ENCODE measurements around the gene EPHA2.

EPHA2 gene

GRCh38 chr1:16138772-16139221 is 17.1 kb downstream of the EPHA2 start:
- no peak for TF ChIP-seq CTCF (IDR thresholded peaks at IDR 0.05)
- Mint-ChIP-seq H3K4me3 (no peak overlapping the region), H3K9me3 (no peaks in the 10 kb centered on the region), H3K4me1 (peaks cover 32% of the 10 kb centered on the region), H3K27me3 (ENCODE audit: low read depth, poor library complexity) (peaks cover 6% of the 10 kb centered on the region), H3K36me3 (ENCODE audit: low read depth) (peaks cover 53% of the 10 kb centered on the region), H3K27ac (peak overlapping the region; percentile 82)
- no peak for DNase-seq

- TF ChIP-seq CTCF (IDR thresholded peaks at IDR 0.05): no peak
- no peak overlapping the region for H3K27ac Mint-ChIP-seq
- H3K4me1 Mint-ChIP-seq: peaks cover 32% of the 10 kb centered on the region
- peaks cover 55% of the 10 kb centered on the region for H3K36me3 Mint-ChIP-seq (ENCODE audit: low read depth)
- no peaks in the 10 kb centered on the region for H3K9me3 Mint-ChIP-seq
- peaks cover 4% of the 10 kb centered on the region for H3K27me3 Mint-ChIP-seq (ENCODE audit: low read depth, poor library complexity)
- no peak for DNase-seq
- no peak overlapping the region for H3K4me3 Mint-ChIP-seq
Measured at GRCh38 chr1:16137890-16138467, 17.9 kb downstream of the EPHA2 start.

GRCh38 chr1:16135501-16135900 is 20.4 kb downstream of the EPHA2 start:
- DNase-seq: no peak
- Mint-ChIP-seq H3K4me1 (peaks cover 12% of the 10 kb centered on the region), H3K36me3 (ENCODE audit: low read depth) (peaks cover 44% of the 10 kb centered on the region), H3K27me3 (ENCODE audit: low read depth, poor library complexity) (peaks cover 3% of the 10 kb centered on the region), H3K9me3 (no peaks in the 10 kb centered on the region), H3K27ac (no peak overlapping the region), H3K4me3 (no peak overlapping the region)
- TF ChIP-seq CTCF (IDR thresholded peaks at IDR 0.05): no peak

- Mint-ChIP-seq H3K27me3 (ENCODE audit: low read depth, poor library complexity) (peaks cover 3% of the 10 kb centered on the region), H3K4me1 (peaks cover 8% of the 10 kb centered on the region), H3K27ac (no peak overlapping the region), H3K4me3 (no peak overlapping the region), H3K36me3 (ENCODE audit: low read depth) (peaks cover 49% of the 10 kb centered on the region), H3K9me3 (no peaks in the 10 kb centered on the region)
- no peak for TF ChIP-seq CTCF (IDR thresholded peaks at IDR 0.05)
- no peak for DNase-seq
Measured at GRCh38 chr1:16134906-16135305, 21.0 kb downstream of the EPHA2 start.

GRCh38 chr1:16134066-16134801 is 21.6 kb downstream of the EPHA2 start:
- Mint-ChIP-seq H3K27me3 (ENCODE audit: low read depth, poor library complexity) (peaks cover 3% of the 10 kb centered on the region), H3K4me3 (no peak overlapping the region), H3K27ac (no peak overlapping the region), H3K36me3 (ENCODE audit: low read depth) (peaks cover 54% of the 10 kb centered on the region), H3K4me1 (peaks cover 2% of the 10 kb centered on the region), H3K9me3 (no peaks in the 10 kb centered on the region)
- no peak for DNase-seq
- no peak for TF ChIP-seq CTCF (IDR thresholded peaks at IDR 0.05)

All from nephron progenitor cell (in vitro differentiated cells).